Head of caudate nucleus (tissue), 42 donors: ENCODE measurements around the gene SYNGR1.

Experiments used
- DNase-seq, 42 donors: peaks; one replicate each; pipeline versions ENCODE4 v3.0.0 to v3.0.0-alpha.2; 2020 to 2021; ENCODE audit warnings: mixed read lengths in 7 of 42
- intact Hi-C: fragments of 100-400 bp; cut with DNase I; formaldehyde crosslinking; loops from one replicate; pipeline ENCODE4 v1.15.0; 2022

SYNGR1 gene

DNA sequence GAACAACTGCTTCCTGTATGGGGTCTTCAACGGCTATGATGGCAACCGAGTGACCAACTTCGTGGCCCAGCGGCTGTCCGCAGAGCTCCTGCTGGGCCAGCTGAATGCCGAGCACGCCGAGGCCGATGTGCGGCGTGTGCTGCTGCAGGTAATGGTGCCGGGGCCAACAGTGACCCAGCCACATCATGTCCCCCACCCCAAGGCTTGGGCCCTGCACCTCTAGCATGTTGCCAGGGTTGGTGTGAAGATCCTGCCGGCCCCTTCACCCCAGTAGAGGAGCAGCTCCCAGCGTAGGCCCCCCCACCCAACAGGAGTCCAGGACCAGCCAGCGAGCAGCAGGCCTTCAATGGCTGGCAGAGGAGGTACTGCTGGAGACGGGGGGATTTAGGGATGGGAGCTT is 65.7 kb downstream of the SYNGR1 start:
- intact Hi-C loops = no loop called here
- no peak for DNase-seq

DNA sequence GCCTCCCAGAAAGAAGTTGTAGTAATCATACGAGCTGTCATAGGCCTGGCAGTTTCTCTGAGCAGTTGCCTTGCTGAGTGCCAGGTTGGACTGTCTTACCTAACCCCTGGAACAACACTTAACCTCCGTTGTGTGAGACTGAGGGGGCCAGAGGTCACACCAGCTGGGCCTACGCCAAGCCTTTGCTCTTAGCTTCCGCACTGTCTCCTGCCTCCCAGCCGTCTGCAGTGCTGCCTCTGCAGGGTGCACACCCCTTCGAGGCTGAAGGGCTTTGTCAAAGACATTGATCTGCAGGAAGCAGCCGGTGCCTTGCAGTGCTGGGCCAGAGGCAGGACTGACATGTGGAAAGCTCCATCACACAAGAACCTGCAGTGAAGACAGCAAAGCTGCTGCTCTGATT is 66.5 kb downstream of the SYNGR1 start:
- DNase-seq = no peak

DNA sequence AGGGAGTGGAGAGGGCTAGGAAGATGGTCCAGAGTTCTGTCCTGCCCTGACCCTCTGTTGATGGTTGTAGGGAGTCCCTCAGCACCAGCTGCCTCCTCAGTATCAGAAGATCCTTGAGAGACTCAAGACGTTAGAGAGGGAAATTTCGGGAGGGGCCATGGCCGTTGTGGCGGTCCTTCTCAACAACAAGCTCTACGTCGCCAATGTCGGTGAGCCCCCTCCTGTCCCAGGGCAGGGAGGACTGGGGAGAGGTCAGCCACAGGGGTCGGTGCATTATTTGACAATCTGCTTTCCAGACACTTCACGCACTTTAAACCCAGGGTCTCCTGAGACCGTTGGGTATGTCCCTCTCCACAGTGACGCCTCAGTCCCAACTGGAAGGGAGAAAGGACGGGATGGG is 67.8 kb downstream of the SYNGR1 start:
- intact Hi-C loops = no loop called here
- no peak for DNase-seq

More for the DNA sequence above, 66.5 kb downstream of the SYNGR1 start:
- intact Hi-C loops = no loop called here

DNA sequence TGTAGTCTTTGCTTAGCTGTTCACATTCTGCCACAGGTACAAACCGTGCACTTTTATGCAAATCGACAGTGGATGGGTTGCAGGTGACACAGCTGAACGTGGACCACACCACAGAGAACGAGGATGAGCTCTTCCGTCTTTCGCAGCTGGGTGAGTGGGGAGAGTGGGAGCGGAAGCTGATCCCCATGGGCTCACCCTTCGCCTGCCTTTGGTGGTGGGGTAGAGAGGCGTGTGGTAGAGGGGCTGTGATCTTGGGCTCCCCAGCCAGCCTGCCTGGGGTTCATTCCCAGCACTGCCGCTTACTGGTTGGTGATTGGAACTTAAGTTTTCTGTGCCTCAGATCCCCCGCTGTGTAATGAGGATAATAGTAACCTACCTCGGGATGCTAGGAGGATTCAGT is 68.9 kb downstream of the SYNGR1 start:
- intact Hi-C loops = no loop called here
- DNase-seq = no peak

GRCh38 chr22:39419096-39419495 is 69.3 kb downstream of the SYNGR1 start:
- intact Hi-C loops = no loop called here

GRCh38 chr22:39419911-39420310 is 70.1 kb downstream of the SYNGR1 start:
- intact Hi-C loops = no loop called here
- DNase-seq = no peak

More at GRCh38 chr22:39419096-39419495, 69.3 kb downstream of the SYNGR1 start:
- no peak for DNase-seq

DNA sequence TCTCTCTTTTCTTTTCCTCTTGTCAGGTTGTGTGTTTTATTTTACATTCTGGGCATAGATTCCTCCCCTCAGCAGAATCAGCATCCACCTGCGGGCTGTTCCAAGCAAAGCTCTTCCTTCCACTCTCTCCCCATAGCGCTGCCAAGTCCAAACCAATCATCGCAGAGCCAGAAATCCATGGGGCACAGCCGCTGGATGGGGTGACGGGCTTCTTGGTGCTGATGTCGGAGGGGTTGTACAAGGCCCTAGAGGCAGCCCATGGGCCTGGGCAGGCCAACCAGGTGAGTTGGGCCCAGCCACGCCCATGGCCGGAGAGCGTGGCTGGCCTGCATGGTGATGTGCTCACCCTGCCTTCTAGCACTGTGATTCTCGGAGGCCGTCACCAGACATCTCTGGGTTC is 71.9 kb downstream of the SYNGR1 start:
- DNase-seq = no peak

GRCh38 chr22:39422101-39422500 is 72.3 kb downstream of the SYNGR1 start:
- no peak for DNase-seq
- intact Hi-C loops = no loop called here

More for the DNA sequence above, 71.9 kb downstream of the SYNGR1 start:
- intact Hi-C loops = no loop called here

- intact Hi-C loops = no loop called here
- DNase-seq = no peak
Measured at GRCh38 chr22:39422721-39423120, 72.9 kb downstream of the SYNGR1 start.

DNA sequence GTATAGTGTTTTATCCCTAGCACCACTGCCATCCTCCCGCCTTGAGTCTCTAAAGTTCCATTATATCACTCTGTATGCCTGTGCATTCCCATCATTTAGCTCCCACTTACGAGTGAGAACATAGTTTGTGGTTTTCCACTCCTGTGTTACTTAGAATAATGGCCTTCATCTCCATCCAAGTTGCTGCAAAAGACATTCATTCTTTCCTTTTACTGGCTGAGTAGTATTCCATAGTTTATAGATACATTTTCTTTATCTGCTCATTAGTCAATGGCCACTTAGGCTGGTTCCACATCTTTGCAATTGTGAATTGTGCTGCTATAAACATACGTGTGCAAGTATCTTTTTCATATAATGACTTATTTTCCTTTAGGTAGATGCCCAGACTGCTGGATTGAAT is 74.2 kb downstream of the SYNGR1 start:
- intact Hi-C loops = no loop called here
- DNase-seq = no peak

DNA sequence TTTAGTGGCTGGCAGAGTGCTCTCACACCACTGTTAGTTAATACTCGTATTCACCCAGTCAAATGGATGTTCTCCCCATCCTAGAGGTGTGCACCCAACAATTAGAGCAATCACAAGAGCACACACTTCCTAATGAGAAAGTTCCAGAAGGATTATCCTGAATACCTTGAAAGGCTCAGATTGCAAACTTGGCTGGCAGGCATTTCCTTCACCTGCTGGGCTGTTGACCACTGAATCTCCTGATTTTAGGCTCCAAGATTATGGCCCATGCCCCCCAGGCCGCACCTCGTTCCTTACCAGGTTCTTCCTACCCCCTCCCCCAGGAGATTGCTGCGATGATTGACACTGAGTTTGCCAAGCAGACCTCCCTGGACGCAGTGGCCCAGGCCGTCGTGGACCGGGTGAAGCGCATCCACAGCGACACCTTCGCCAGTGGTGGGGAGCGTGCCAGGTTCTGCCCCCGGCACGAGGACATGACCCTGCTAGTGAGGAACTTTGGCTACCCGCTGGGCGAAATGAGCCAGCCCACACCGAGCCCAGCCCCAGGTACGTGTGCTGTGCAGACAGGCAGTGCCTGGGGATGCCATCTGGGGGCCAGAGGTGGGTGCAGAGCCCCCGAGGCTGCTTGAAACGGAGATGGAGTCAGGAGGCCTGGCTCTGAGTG is 76.7 kb downstream of the SYNGR1 start:
- DNase-seq = no peak
- intact Hi-C loops = no loop called here

DNA sequence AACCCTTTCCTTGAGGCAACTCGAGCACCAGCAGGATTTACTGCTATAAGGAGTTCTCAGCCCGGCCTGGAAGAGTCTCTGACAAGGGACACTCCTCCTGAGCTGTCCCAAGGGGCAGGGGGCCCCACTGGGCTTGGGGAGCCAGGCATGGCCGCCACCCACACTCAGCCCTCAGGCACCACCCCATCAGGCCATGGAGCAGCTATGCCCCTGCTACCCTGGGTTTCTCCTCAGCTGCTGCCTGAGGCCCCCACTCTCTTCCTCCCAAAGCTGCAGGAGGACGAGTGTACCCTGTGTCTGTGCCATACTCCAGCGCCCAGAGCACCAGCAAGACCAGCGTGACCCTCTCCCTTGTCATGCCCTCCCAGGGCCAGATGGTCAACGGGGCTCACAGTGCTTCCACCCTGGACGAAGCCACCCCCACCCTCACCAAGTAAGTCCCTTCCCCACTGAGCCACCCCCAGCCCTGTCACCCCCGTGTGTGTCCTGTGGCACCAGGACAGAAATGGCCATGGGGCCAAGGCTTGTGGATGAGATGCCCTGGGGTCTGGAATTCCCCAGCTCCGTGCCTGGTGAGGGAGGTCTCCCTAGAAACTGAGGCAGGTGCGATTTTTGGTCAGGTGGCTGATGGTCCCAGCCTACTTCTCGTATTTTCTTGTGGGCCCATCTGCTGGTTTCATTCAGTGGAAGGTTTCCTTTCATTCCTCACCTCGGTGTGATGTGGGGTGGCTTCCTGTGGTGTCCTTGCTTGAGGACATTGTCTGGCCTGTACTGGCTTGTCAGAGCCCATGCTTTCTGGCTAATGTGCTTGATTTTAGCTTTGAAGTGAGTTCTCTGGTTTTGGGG is 78.2 kb downstream of the SYNGR1 start:
- intact Hi-C loops = no loop called here
- no peak for DNase-seq

- DNase-seq = no peak
- intact Hi-C loops = no loop called here
Measured at GRCh38 chr22:39428597-39429071, 78.8 kb downstream of the SYNGR1 start.

- intact Hi-C loops = no loop called here
- DNase-seq = no peak
Measured at GRCh38 chr22:39429186-39429585, 79.4 kb downstream of the SYNGR1 start.

DNA sequence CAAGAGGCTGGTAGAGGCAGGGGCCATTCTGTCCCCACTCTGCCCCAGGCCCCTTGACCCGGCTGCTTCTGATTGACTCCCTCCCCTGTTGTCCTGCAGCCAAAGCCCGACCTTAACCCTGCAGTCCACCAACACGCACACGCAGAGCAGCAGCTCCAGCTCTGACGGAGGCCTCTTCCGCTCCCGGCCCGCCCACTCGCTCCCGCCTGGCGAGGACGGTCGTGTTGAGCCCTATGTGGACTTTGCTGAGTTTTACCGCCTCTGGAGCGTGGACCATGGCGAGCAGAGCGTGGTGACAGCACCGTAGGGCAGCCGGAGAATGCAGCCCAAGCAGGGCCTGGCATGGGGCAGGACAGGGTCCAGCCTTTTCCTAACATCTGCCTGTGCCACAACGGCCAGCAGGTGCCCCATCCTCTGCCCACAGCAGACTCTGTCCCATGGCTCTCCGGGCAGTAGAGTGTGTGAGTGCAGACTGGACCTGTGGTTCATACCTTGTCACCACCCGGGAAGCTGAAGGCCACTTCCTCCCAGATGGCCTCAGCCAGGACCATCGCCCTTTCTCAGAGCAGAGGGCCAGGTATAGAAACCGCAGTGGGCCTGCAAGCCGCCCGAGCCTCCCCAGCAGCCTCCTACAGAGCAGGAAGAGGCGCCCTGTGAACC is 80.3 kb downstream of the SYNGR1 start:
- no peak for DNase-seq
- intact Hi-C loops = no loop called here

- DNase-seq = no peak
- intact Hi-C loops = no loop called here
Measured at GRCh38 chr22:39430576-39431150, 80.9 kb downstream of the SYNGR1 start.

GRCh38 chr22:39431216-39431801 is 81.5 kb downstream of the SYNGR1 start:
- intact Hi-C loops = no loop called here
- DNase-seq = no peak

- DNase-seq = peak in 3 of 42 donors; percentile 23 to 54 (median 42)
- intact Hi-C loops = no loop called here
Measured at GRCh38 chr22:39431821-39432251, 82.0 kb downstream of the SYNGR1 start.

- intact Hi-C loops = no loop called here
- peak in 20 of 42 donors; percentile 27 to 73 (median 48) for DNase-seq
Measured at GRCh38 chr22:39432361-39432811, 82.6 kb downstream of the SYNGR1 start.
